GM08714 (cell line): ENCODE results near the gene MSRB3.

Experiments used
- H3K4me3 ChIP-seq: fragments of 200-500 bp; sonication (Bioruptor generic); 2 replicates; pipeline ENCODE4 v1.5.1; 2014; ENCODE audit warnings: mild to moderate bottlenecking, low read length, inconsistent platforms
- ZNF274 ChIP-seq: IDR thresholded peaks from 2 replicates; pipeline ENCODE4 v1.6.1; 2012; ENCODE audit warnings: mild to moderate bottlenecking, low read depth, low read length

Gene MSRB3

GRCh38 chr12:65510584-65511050, 232.1 kb downstream of the MSRB3 start:
- no peak overlapping the region for H3K4me3 ChIP-seq
- no peak for TF ChIP-seq ZNF274

DNA sequence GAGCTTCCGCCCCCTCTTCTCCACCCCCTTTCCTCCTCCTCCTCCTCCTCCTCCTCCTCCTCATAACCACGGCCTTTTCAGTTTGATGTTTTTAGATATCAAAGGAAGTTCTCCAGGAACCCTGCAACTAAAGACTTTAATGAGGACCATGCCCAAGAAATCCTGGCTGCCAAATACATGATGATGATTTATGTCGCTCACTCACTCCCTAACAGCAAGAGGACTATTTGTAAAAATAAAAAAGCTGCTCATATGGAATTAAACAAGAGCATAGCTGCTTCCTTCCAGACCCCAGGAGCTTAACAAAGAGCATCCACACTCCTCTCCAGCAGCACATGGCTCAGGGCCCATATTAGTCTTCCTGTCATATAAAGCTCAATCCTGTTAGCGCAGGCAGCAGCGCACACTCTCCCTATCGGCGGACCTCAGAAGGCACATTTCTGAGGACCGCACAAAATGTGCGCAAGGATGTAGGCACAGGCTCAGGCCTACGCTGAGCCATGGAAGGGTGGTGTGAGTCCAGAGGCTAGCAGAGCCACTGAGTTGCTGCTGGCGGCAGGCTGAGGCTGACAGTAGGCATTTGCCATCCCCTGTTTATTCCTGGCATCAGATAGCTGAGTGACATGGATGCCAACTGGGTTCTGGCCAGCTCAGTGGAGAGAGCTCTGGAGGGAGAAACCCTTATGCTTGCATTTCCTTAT, 232.8 kb downstream of the MSRB3 start:
- H3K4me3 ChIP-seq, result no peak overlapping the region
- TF ChIP-seq ZNF274, result no peak

- TF ChIP-seq ZNF274, result no peak
- no peak overlapping the region for H3K4me3 ChIP-seq
Observed at GRCh38 chr12:65511912-65512311, 233.4 kb downstream of the MSRB3 start.
